ENCODE results near the gene RNF115.
"Not testable (repeated sequence)": the region's sequence is repeated elsewhere in the genome, so short reads cannot be mapped to it uniquely, and the experiment has no call there.

RNF115 gene

DNA sequence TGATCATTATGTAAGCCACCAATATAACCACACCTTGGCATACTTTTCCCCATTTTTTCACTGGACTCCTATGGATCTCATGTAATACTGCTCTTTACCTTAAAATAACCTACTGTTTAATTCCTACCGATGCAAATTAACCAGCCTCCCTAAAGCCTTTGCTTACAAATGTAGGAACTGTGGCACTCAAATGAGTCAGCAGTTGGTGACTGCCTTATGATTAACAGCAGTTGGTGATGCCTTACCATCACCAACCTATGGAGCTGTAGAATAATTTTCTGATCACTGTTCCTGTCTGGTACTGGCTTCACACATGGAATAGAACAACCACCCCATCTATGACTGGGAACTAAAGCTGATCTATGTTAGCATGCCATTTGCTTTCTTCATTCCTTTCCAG is 13.8 kb upstream of the RNF115 start:
- Histone ChIP-seq H2AFZ (ENCODE audit: low read depth, low read length, severe bottlenecking) (no peak overlapping the region), H3F3A (ENCODE audit: insufficient read depth) (peaks cover 1% of the 10 kb centered on the region; the same call in 1 of the 2 replicates), H3K27ac (ENCODE audit: low read depth, low read length) (no peak overlapping the region), H4K20me1 (ENCODE audit: low read depth, low read length) (no peaks in the 10 kb centered on the region), H3K27me3 (ENCODE audit: low read length) (no peaks in the 10 kb centered on the region), H3K9ac (ENCODE audit: low read length) (no peak overlapping the region), H3K9me3 (ENCODE audit: insufficient read depth, low read length) (no peaks in the 10 kb centered on the region), H3K4me3 (ENCODE audit: insufficient read depth, low read length, poor library complexity, severe bottlenecking) (no peak overlapping the region), H3K79me2 (ENCODE audit: insufficient read depth, low read length) (no peaks in the 10 kb centered on the region), H3K4me2 (ENCODE audit: low read depth, low read length, poor library complexity, severe bottlenecking) (no peak overlapping the region), H3K9me2 (replicated peaks; ENCODE audit: insufficient read depth, low read length) (no peaks in the 10 kb centered on the region), H3K36me3 (ENCODE audit: low read length) (peaks cover 42% of the 10 kb centered on the region)
- TF ChIP-seq EZH2phosphoT487 (conservative IDR thresholded peaks at IDR 0.05; ENCODE audit: low read length), result no peak
- TF ChIP-seq CTCF (IDR thresholded peaks at IDR 0.05; ENCODE audit: insufficient read depth, low read length, poor library complexity, severe bottlenecking), result no peak

DNA sequence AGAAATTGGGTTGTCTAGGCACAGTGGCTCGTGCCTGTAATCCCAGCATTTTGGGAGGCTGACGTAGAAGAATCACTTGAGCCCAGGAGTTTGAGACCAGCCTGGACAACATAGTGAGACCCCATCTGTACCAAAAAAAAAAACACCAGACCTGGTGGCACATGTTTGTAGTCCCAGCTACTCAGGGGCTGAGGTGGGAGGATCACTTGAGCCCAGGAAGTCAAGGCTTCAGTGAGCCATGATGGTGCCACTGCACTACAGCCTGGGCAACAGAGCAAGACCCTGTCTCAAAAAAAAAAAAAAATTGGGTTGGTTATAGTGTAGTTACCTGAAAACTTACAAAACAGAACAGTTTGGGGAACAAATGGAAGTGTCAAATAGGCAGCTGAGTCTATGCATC is 6.9 kb upstream of the RNF115 start:
- H3K27ac ChIP-seq (ENCODE audit: low read depth, low read length); H3K27me3 ChIP-seq (ENCODE audit: low read length); H3K4me2 ChIP-seq (ENCODE audit: low read depth, low read length, poor library complexity, severe bottlenecking); H3K4me3 ChIP-seq (ENCODE audit: insufficient read depth, low read length, poor library complexity, severe bottlenecking); H3K9me2 ChIP-seq (replicated peaks; ENCODE audit: insufficient read depth, low read length); H3K9ac ChIP-seq (ENCODE audit: low read length); H4K20me1 ChIP-seq (ENCODE audit: low read depth, low read length); H2AFZ ChIP-seq (ENCODE audit: low read depth, low read length, severe bottlenecking); H3F3A ChIP-seq (ENCODE audit: insufficient read depth); H3K9me3 ChIP-seq (ENCODE audit: insufficient read depth, low read length); H3K79me2 ChIP-seq (ENCODE audit: insufficient read depth, low read length): not testable (repeated sequence)
- H3K36me3 ChIP-seq (ENCODE audit: low read length), result peaks cover 43% of the 10 kb centered on the region

GRCh38 chr1:145828367-145829026 is 4.6 kb upstream of the RNF115 start:
- Histone ChIP-seq H3K36me3 (ENCODE audit: low read length) (peaks cover 45% of the 10 kb centered on the region), H3K79me2 (ENCODE audit: insufficient read depth, low read length) (peaks cover 25% of the 10 kb centered on the region), H3K9me2 (replicated peaks; ENCODE audit: insufficient read depth, low read length) (no peaks in the 10 kb centered on the region), H3K27ac (ENCODE audit: low read depth, low read length) (no peak overlapping the region), H3K27me3 (ENCODE audit: low read length) (no peaks in the 10 kb centered on the region), H3K4me2 (ENCODE audit: low read depth, low read length, poor library complexity, severe bottlenecking) (no peak overlapping the region), H3K9ac (ENCODE audit: low read length) (no peak overlapping the region), H3K4me3 (ENCODE audit: insufficient read depth, low read length, poor library complexity, severe bottlenecking) (no peak overlapping the region), H4K20me1 (ENCODE audit: low read depth, low read length) (no peaks in the 10 kb centered on the region), H3F3A (ENCODE audit: insufficient read depth) (no peaks in the 10 kb centered on the region), H2AFZ (ENCODE audit: low read depth, low read length, severe bottlenecking) (no peak overlapping the region), H3K9me3 (ENCODE audit: insufficient read depth, low read length) (no peaks in the 10 kb centered on the region)
- no peak for TF ChIP-seq EZH2phosphoT487 (conservative IDR thresholded peaks at IDR 0.05; ENCODE audit: low read length)
- TF ChIP-seq CTCF (IDR thresholded peaks at IDR 0.05; ENCODE audit: insufficient read depth, low read length, poor library complexity, severe bottlenecking), result no peak

GRCh38 chr1:145827966-145828365 is 4.1 kb upstream of the RNF115 start:
- no peak overlapping the region for H3K4me2 ChIP-seq (ENCODE audit: low read depth, low read length, poor library complexity, severe bottlenecking)
- H3K36me3 ChIP-seq (ENCODE audit: low read length), result peaks cover 45% of the 10 kb centered on the region
- H4K20me1 ChIP-seq (ENCODE audit: low read depth, low read length), result no peaks in the 10 kb centered on the region
- no peaks in the 10 kb centered on the region for H3F3A ChIP-seq (ENCODE audit: insufficient read depth)
- H3K9me2 ChIP-seq (replicated peaks; ENCODE audit: insufficient read depth, low read length), result no peaks in the 10 kb centered on the region
- H2AFZ ChIP-seq (ENCODE audit: low read depth, low read length, severe bottlenecking), result no peak overlapping the region
- H3K9ac ChIP-seq (ENCODE audit: low read length), result no peak overlapping the region
- H3K27me3 ChIP-seq (ENCODE audit: low read length), result no peaks in the 10 kb centered on the region
- H3K27ac ChIP-seq (ENCODE audit: low read depth, low read length), result no peak overlapping the region
- H3K4me3 ChIP-seq (ENCODE audit: insufficient read depth, low read length, poor library complexity, severe bottlenecking), result no peak overlapping the region
- no peaks in the 10 kb centered on the region for H3K9me3 ChIP-seq (ENCODE audit: insufficient read depth, low read length)
- TF ChIP-seq EZH2phosphoT487 (conservative IDR thresholded peaks at IDR 0.05; ENCODE audit: low read length), result no peak
- no peak for TF ChIP-seq CTCF (IDR thresholded peaks at IDR 0.05; ENCODE audit: insufficient read depth, low read length, poor library complexity, severe bottlenecking)
- H3K79me2 ChIP-seq (ENCODE audit: insufficient read depth, low read length), result peaks cover 25% of the 10 kb centered on the region

Data from SU-DHL-6 (cell line).